SK-N-SH (cell line): ENCODE results near the gene CSRP2. TPM values are rescaled to one million over a fixed set of nuclear protein-coding genes. Genes with fewer than 3 reads are reported as not detected.

Experiments used
- CTCF ChIA-PET: fragments of 300-600, 350-600 bp; formaldehyde crosslinking; extraction: SDS; loops from one replicate; lab custom pipeline; 2021; lab: Yijun Ruan, JAX
- POLR2A ChIA-PET: fragments of 350-600 bp; sonication (Branson Sonifier 250); formaldehyde crosslinking; extraction: SDS; loops from one replicate; lab custom pipeline; 2020; ENCODE audit warnings: antibody characterized with exemption, inconsistent platforms; lab: Yijun Ruan, JAX
- DNase-seq: peaks from one replicate; pipeline ENCODE4 v3.0.0; 2012
- H2AFZ ChIP-seq: fragments of 200-600 bp; sonication (generic); 2 replicates; pipeline ENCODE4 v1.8.1; 2016; ENCODE audit warnings: antibody characterized with exemption, mild to moderate bottlenecking, low read depth
- H3F3A ChIP-seq: fragments of 200-600 bp; sonication (generic); replicated peaks from 2 replicates; pipeline ENCODE3; 2016; ENCODE audit warnings: antibody characterized with exemption, mild to moderate bottlenecking; ENCODE audit not compliant: insufficient read depth
- H3K27ac ChIP-seq, 2 experiments: fragments of 200-500 bp in 1 of 2; fragments of 200-600 bp in 1 of 2; sonication (Bioruptor generic) in 1 of 2; sonication (generic), shearing (Covaris generic) in 1 of 2; 2 replicates each; pipeline versions ENCODE4 v1.5.1 to v1.6.1; 2014 to 2016; ENCODE audit warnings: low read depth in 2 of 2, inconsistent platforms in 1 of 2, low read length in 1 of 2, mild to moderate bottlenecking in 1 of 2, mixed read lengths in 1 of 2
- H3K27me3 ChIP-seq: fragments of 200-600 bp; sonication (generic), shearing (Covaris generic); 2 replicates; pipeline ENCODE4 v1.6.1; 2016; ENCODE audit warnings: mixed run types; ENCODE audit not compliant: insufficient read depth
- H3K36me3 ChIP-seq, 2 experiments: fragments of 200-500 bp in 1 of 2; fragments of 200-600 bp in 1 of 2; sonication (Bioruptor generic) in 1 of 2; sonication (generic) in 1 of 2; replicated peaks in 1 of 2; 2 replicates each; pipeline versions ENCODE3 to v1.5.1; 2014 to 2016; ENCODE audit warnings: low read length in 1 of 2, mild to moderate bottlenecking in 1 of 2; ENCODE audit not compliant: insufficient read depth in 2 of 2, control insufficient read depth in 1 of 2
- H3K4me1 ChIP-seq, 2 experiments: fragments of 200-500 bp in 1 of 2; fragments of 200-600 bp in 1 of 2; sonication (Bioruptor generic) in 1 of 2; sonication (generic), shearing (Covaris generic) in 1 of 2; 2 replicates each; pipeline versions ENCODE4 v1.5.1 to v1.6.1; 2014 to 2016; ENCODE audit warnings: low read depth in 1 of 2, low read length in 1 of 2, mixed run types in 1 of 2; ENCODE audit not compliant: insufficient read depth in 2 of 2, control insufficient read depth in 1 of 2
- H3K4me2 ChIP-seq: fragments of 200-600 bp; sonication (generic), shearing (Covaris generic); 2 replicates; pipeline ENCODE4 v1.6.1; 2017; ENCODE audit warnings: mixed run types
- H3K4me3 ChIP-seq, 2 experiments: fragments of 200-500 bp in 1 of 2; fragments of 200-600 bp in 1 of 2; sonication (Bioruptor generic) in 1 of 2; sonication (generic), shearing (Covaris generic) in 1 of 2; 2 replicates each; pipeline versions ENCODE4 v1.5.1 to v1.8.1; 2014 to 2016; ENCODE audit warnings: low read depth in 2 of 2, inconsistent platforms in 1 of 2, low read length in 1 of 2, mild to moderate bottlenecking in 1 of 2, mixed read lengths in 1 of 2, moderate library complexity in 1 of 2
- H3K79me2 ChIP-seq: fragments of 200-600 bp; sonication (generic); 2 replicates; pipeline ENCODE4 v1.8.1; 2017; ENCODE audit warnings: mild to moderate bottlenecking; ENCODE audit not compliant: insufficient read depth
- H3K9ac ChIP-seq: fragments of 200-600 bp; sonication (generic); 2 replicates; pipeline ENCODE4 v1.6.1; 2017; ENCODE audit warnings: mixed run types
- H3K9me2 ChIP-seq: fragments of 200-600 bp; sonication (generic); 2 replicates; pipeline ENCODE4 v1.6.1; 2017; ENCODE audit warnings: mixed run types
- H3K9me3 ChIP-seq: fragments of 200-600 bp; sonication (generic); 2 replicates; pipeline ENCODE4 v1.6.1; 2017; ENCODE audit warnings: mixed run types, mild to moderate bottlenecking, moderate library complexity
- H4K20me1 ChIP-seq: fragments of 200-600 bp; sonication (generic); 2 replicates; pipeline ENCODE4 v1.6.1; 2017; ENCODE audit warnings: mild to moderate bottlenecking, mixed run types; ENCODE audit not compliant: insufficient read depth
- CHD2 ChIP-seq: fragments of 150-350 bp; IDR thresholded peaks from 2 replicates; pipeline ENCODE4 v1.6.1; 2018; ENCODE audit warnings: low read length; ENCODE audit not compliant: partially characterized antibody
- EP300 ChIP-seq, 2 experiments: IDR thresholded peaks; 2 replicates each; pipeline versions ENCODE4 v1.4.0 to v1.6.1; 2012; ENCODE audit warnings: borderline replicate concordance in 1 of 2, low read depth in 1 of 2, low read length in 1 of 2
- FOSL2 ChIP-seq: IDR thresholded peaks from 2 replicates; pipeline ENCODE4 v1.4.0; 2012; ENCODE audit warnings: low read depth, mild to moderate bottlenecking, moderate library complexity, borderline replicate concordance
- GABPA ChIP-seq: IDR thresholded peaks from 2 replicates; pipeline ENCODE4 v1.4.0; 2012; ENCODE audit warnings: low read depth, mild to moderate bottlenecking
- GATA2 ChIP-seq: sonication (generic); formaldehyde crosslinking; IDR thresholded peaks from 2 replicates; pipeline ENCODE4 v1.5.0; 2020; ENCODE audit warnings: mild to moderate bottlenecking, missing genetic modification reagents
- JUND ChIP-seq: IDR thresholded peaks from 2 replicates; pipeline ENCODE4 v1.4.0; 2012
- MEF2A ChIP-seq: IDR thresholded peaks from 2 replicates; pipeline ENCODE4 v1.4.0; 2012; ENCODE audit warnings: low read depth, borderline replicate concordance
- NRF1 ChIP-seq: IDR thresholded peaks from 2 replicates; pipeline ENCODE4 v1.6.1; 2012; ENCODE audit warnings: low read depth, mild to moderate bottlenecking, low read length
- POLR2AphosphoS5 ChIP-seq: IDR thresholded peaks from 2 replicates; pipeline ENCODE4 v1.6.1; 2012; ENCODE audit warnings: low read depth, low read length
- RCOR1 ChIP-seq: fragments of 150-350 bp; IDR thresholded peaks from 2 replicates; pipeline ENCODE4 v1.6.1; 2017; ENCODE audit warnings: antibody characterized with exemption, low read length
- RFX5 ChIP-seq: IDR thresholded peaks from 2 replicates; pipeline ENCODE4 v1.6.1; 2012; ENCODE audit warnings: mild to moderate bottlenecking, improper control_type of control experiment, low read length
- SIN3A ChIP-seq: IDR thresholded peaks from 2 replicates; pipeline ENCODE4 v1.6.1; 2012; ENCODE audit warnings: low read depth, mild to moderate bottlenecking, low read length, moderate library complexity, borderline replicate concordance
- SMC3 ChIP-seq: IDR thresholded peaks from 2 replicates; pipeline ENCODE4 v1.6.1; 2012; ENCODE audit warnings: low read depth, low read length, improper control_type of control experiment
- TCF12 ChIP-seq: IDR thresholded peaks from 2 replicates; pipeline ENCODE4 v1.4.0; 2012
- TEAD4 ChIP-seq: IDR thresholded peaks from 2 replicates; pipeline ENCODE4 v1.4.0; 2012; ENCODE audit warnings: mild to moderate bottlenecking, borderline replicate concordance; ENCODE audit not compliant: insufficient read depth
- WGBS: methylation state at CpG from one replicate; pipeline ENCODE4 v1.1.6; 2017; ENCODE audit warnings: low lambda C conversion rate; 5-methylcytosine and 5-hydroxymethylcytosine counted together
- polyA plus RNA-seq, 3 experiments: library from polyadenylated mRNA; depleted of rRNA; stranded (reverse); fragments of >200 nt; gene quantifications; 2 replicates each; pipeline ENCODE4 v1.2.3, GENCODE V29; 2012
- TF ChIP-seq, protein P1 (sequence below): IDR thresholded peaks from 2 replicates; pipeline ENCODE4; 2012
- TF ChIP-seq, protein P2 (sequence below): IDR thresholded peaks from 2 replicates; pipeline ENCODE4 v1.4.0; 2012; ENCODE audit warnings: low read depth, borderline replicate concordance
- TF ChIP-seq, protein P3 (sequence below): IDR thresholded peaks from 2 replicates; pipeline ENCODE4 v1.4.0; 2012; ENCODE audit warnings: low read depth
- TF ChIP-seq, protein P4 (sequence below): IDR thresholded peaks from 2 replicates; pipeline ENCODE4 v1.6.1; 2012; ENCODE audit warnings: mild to moderate bottlenecking, low read depth, low read length, moderate library complexity
- TF ChIP-seq, protein P5 (sequence below): fragments of 150-350 bp; IDR thresholded peaks from 2 replicates; pipeline ENCODE4 v1.6.1; 2016; ENCODE audit warnings: mild to moderate bottlenecking, low read depth, low read length

Gene CSRP2
- polyA plus RNA-seq, 1 of the 3 experiments (the other 2 are of a cell fraction) = 87.6 TPM

DNA sequence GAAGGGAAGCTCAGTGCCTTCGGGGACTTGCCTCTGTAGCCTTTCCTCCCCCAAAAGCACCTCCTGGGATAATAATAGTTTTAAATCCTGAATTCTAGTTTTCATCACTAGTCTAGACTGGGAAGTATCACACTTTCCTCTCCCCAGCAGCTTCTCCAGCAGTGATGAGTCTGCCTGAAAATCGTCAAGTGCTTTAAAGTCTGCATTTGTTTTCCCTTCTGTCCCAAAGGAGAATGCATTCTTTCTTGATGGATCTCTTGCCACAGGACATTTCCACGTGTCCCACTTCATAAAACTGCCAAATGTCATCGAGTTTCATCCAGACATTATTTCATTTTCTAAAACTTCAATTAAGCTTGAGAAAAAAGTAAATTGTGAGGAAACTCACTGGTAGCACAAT is 15.0 kb downstream of the CSRP2 start:
- 55% methylated on average over 4 of the region's 4 CpGs for WGBS
- H3K36me3 ChIP-seq = peaks cover 21 to 32% of the 10 kb centered on the region in 2 experiments
- POLR2A ChIA-PET = no interaction called here
- CTCF ChIA-PET = interaction anchor here (1.0 to 1.3 kb wide), 2 partner anchors 10 to 147 kb away, joined by 3 to 4 read pairs; no protein-coding TSS in a partner anchor
- H3K27me3 ChIP-seq = no peaks in the 10 kb centered on the region
- no peaks in the 10 kb centered on the region for H3K9me3 ChIP-seq
- H3K9me2 ChIP-seq = no peaks in the 10 kb centered on the region
- peaks cover 3 to 16% of the 10 kb centered on the region in 2 experiments for H3K4me1 ChIP-seq
- no peak overlapping the region; the same call in 1 of the 2 replicates for H3K9ac ChIP-seq
- no peak for DNase-seq
- H4K20me1 ChIP-seq = no peaks in the 10 kb centered on the region
- no peaks in the 10 kb centered on the region; the same call in 1 of the 2 replicates for H3K79me2 ChIP-seq
- no peak overlapping the region for H2AFZ ChIP-seq
- peak overlapping the region; percentile 60 to 80 for H3K27ac ChIP-seq
- TF ChIP-seq, protein P1, sequence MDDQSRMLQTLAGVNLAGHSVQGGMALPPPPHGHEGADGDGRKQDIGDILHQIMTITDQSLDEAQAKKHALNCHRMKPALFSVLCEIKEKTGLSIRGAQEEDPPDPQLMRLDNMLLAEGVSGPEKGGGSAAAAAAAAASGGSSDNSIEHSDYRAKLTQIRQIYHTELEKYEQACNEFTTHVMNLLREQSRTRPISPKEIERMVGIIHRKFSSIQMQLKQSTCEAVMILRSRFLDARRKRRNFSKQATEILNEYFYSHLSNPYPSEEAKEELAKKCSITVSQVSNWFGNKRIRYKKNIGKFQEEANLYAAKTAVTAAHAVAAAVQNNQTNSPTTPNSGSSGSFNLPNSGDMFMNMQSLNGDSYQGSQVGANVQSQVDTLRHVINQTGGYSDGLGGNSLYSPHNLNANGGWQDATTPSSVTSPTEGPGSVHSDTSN = peak; percentile 15; the same call in 1 of the 2 replicates
- TF ChIP-seq GATA2 (CRISPR knock-in tag) (no peak), EP300 (IDR thresholded peaks at IDR 0.05; ENCODE audit: borderline replicate concordance in 1 of 2, low read depth in 1 of 2, low read length in 1 of 2) (0 out of 4 replicates have a peak, but pooled peaks of 1 of the 2 experiments have one; percentile 9), RCOR1 (no peak)
- H3K4me2 ChIP-seq = peak overlapping the region; percentile 22; the same call in 1 of the 2 replicates
- no peak overlapping the region for H3K4me3 ChIP-seq
- H3F3A ChIP-seq = peaks cover 19% of the 10 kb centered on the region

DNA sequence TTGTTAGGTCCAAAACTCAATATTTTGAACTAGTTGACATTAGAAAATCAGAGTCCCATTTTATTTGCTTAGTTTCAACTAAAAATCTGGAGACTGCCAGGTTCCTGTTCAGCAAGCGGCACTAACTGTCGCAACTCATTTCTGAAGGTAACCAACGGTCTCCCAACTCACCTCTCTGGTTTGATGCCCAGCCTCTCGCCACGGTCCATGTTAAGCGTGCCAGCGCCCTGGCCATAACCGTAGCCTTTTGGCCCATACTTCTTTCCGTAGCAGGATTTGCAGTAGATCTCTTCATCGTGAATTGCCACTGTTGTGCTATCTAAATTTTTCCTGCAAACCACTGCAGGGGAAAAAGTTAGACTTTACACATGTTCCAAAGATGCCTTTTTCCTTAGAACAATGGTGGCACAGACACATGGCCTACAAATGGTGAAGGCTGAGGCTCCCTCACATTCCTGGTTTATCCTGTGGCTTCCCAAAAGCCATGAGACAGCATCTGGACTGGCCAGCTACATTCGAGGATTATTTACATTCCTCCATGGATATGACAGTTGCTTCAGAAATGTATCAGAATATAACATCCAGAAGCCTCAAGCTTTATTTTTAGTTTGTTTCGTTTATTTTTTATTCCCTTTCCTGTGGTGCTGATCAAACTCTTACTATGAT is 15.7 kb downstream of the CSRP2 start:
- H4K20me1 ChIP-seq = no peaks in the 10 kb centered on the region
- H3K4me2 ChIP-seq = peak overlapping the region; percentile 22; the same call in 1 of the 2 replicates
- peaks cover 3 to 16% of the 10 kb centered on the region in 2 experiments for H3K4me1 ChIP-seq
- H3K36me3 ChIP-seq = peaks cover 26 to 33% of the 10 kb centered on the region in 2 experiments
- H2AFZ ChIP-seq = no peak overlapping the region
- H3K9ac ChIP-seq = no peak overlapping the region
- no peak for DNase-seq
- no peak overlapping the region for H3K4me3 ChIP-seq
- ChIA-PET CTCF (interaction anchor here (1.0 to 1.3 kb wide), 2 partner anchors 10 to 148 kb away, joined by 3 to 4 read pairs; no protein-coding TSS in a partner anchor), POLR2A (no interaction called here)
- peak overlapping the region; percentile 60 to 80 for H3K27ac ChIP-seq
- peaks cover 19% of the 10 kb centered on the region for H3F3A ChIP-seq
- H3K27me3 ChIP-seq = no peaks in the 10 kb centered on the region
- H3K9me3 ChIP-seq = no peaks in the 10 kb centered on the region
- no peaks in the 10 kb centered on the region for H3K9me2 ChIP-seq
- H3K79me2 ChIP-seq = no peaks in the 10 kb centered on the region
- 85% methylated on average over 12 of the region's 12 CpGs for WGBS
- TF ChIP-seq, protein P2, sequence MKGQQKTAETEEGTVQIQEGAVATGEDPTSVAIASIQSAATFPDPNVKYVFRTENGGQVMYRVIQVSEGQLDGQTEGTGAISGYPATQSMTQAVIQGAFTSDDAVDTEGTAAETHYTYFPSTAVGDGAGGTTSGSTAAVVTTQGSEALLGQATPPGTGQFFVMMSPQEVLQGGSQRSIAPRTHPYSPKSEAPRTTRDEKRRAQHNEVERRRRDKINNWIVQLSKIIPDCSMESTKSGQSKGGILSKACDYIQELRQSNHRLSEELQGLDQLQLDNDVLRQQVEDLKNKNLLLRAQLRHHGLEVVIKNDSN = no peak
- TF ChIP-seq RCOR1 = no peak
- no peak for TF ChIP-seq MEF2A
- TF ChIP-seq EP300 (IDR thresholded peaks at IDR 0.05; ENCODE audit: borderline replicate concordance in 1 of 2, low read depth in 1 of 2, low read length in 1 of 2) = no peak
- TF ChIP-seq TCF12 = peak; percentile 73
- no peak for TF ChIP-seq TEAD4
- no peak for TF ChIP-seq SIN3A
- peak; percentile 8; the same call in 1 of the 2 replicates for TF ChIP-seq JUND
- TF ChIP-seq GABPA = no peak
- TF ChIP-seq, protein P3, sequence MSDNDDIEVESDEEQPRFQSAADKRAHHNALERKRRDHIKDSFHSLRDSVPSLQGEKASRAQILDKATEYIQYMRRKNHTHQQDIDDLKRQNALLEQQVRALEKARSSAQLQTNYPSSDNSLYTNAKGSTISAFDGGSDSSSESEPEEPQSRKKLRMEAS = peak; percentile 83
- TF ChIP-seq GATA2 (CRISPR knock-in tag) = no peak
- TF ChIP-seq, protein P4, sequence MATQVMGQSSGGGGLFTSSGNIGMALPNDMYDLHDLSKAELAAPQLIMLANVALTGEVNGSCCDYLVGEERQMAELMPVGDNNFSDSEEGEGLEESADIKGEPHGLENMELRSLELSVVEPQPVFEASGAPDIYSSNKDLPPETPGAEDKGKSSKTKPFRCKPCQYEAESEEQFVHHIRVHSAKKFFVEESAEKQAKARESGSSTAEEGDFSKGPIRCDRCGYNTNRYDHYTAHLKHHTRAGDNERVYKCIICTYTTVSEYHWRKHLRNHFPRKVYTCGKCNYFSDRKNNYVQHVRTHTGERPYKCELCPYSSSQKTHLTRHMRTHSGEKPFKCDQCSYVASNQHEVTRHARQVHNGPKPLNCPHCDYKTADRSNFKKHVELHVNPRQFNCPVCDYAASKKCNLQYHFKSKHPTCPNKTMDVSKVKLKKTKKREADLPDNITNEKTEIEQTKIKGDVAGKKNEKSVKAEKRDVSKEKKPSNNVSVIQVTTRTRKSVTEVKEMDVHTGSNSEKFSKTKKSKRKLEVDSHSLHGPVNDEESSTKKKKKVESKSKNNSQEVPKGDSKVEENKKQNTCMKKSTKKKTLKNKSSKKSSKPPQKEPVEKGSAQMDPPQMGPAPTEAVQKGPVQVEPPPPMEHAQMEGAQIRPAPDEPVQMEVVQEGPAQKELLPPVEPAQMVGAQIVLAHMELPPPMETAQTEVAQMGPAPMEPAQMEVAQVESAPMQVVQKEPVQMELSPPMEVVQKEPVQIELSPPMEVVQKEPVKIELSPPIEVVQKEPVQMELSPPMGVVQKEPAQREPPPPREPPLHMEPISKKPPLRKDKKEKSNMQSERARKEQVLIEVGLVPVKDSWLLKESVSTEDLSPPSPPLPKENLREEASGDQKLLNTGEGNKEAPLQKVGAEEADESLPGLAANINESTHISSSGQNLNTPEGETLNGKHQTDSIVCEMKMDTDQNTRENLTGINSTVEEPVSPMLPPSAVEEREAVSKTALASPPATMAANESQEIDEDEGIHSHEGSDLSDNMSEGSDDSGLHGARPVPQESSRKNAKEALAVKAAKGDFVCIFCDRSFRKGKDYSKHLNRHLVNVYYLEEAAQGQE = no peak
- no peak for TF ChIP-seq POLR2AphosphoS5
- TF ChIP-seq, protein P5, sequence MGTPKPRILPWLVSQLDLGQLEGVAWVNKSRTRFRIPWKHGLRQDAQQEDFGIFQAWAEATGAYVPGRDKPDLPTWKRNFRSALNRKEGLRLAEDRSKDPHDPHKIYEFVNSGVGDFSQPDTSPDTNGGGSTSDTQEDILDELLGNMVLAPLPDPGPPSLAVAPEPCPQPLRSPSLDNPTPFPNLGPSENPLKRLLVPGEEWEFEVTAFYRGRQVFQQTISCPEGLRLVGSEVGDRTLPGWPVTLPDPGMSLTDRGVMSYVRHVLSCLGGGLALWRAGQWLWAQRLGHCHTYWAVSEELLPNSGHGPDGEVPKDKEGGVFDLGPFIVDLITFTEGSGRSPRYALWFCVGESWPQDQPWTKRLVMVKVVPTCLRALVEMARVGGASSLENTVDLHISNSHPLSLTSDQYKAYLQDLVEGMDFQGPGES = no peak
- no peak for TF ChIP-seq NRF1
- TF ChIP-seq SMC3 = no peak
- TF ChIP-seq FOSL2 = no peak
- no peak for TF ChIP-seq RFX5
- no peak for TF ChIP-seq CHD2
